Measurements from ENCODE around the gene FDX1. TPM values are rescaled to one million over a fixed set of nuclear protein-coding genes. Genes with fewer than 3 reads are reported as not detected.

FDX1 gene
- total RNA-seq, 2 experiments from 2014 or later = 8.2 to 13.1 TPM

DNA sequence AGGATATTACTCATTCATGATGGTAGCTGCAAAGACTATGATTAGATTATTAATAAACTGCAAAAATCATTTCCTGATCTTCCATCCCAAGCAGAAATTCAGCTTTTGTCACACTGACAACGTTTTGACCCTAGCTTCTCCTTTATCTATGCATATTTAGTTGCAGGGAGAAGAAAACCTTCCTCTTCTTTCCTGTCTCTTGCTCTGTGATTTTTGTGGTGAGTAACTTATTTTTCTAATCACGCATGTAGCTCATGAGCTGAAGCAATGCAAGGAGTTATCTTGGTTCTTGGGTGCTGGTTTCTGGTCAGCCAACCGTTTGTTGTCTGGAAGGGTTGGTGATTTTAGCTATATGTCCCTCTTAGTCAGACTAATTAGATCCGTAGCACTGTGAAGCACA lies 56.4 kb downstream of the FDX1 start:
- Mint-ChIP-seq H3K27ac (no peak overlapping the region), H3K4me1 (no peaks in the 10 kb centered on the region), H3K36me3 (ENCODE audit: low read depth) (no peaks in the 10 kb centered on the region), H3K27me3 (no peaks in the 10 kb centered on the region), H3K9me3 (ENCODE audit: low read depth) (no peaks in the 10 kb centered on the region), H3K4me3 (no peak overlapping the region)
- ATAC-seq (no peak), DNase-seq (no peak)
- CTCF ChIA-PET = interaction anchor here (0.6 kb wide), 2 partner anchors 52 to 308 kb away, joined by 3 read pairs; no protein-coding TSS in a partner anchor
- intact Hi-C loops (cut with DNase I, micrococcal nuclease) = no loop called here
- POLR2A ChIA-PET = no interaction called here

GRCh38 chr11:110488446-110488845 lies 58.7 kb downstream of the FDX1 start:
- intact Hi-C loops (cut with DNase I, micrococcal nuclease) = no loop called here
- H3K27me3 Mint-ChIP-seq = peaks cover 4% of the 10 kb centered on the region
- POLR2A ChIA-PET = no interaction called here
- no peaks in the 10 kb centered on the region for H3K4me1 Mint-ChIP-seq
- CTCF ChIA-PET = interaction anchor here (0.6 kb wide), 2 partner anchors 1658 to 1661 kb away, joined by 3 to 4 read pairs; no protein-coding TSS in a partner anchor
- H3K9me3 Mint-ChIP-seq (ENCODE audit: low read depth) = no peaks in the 10 kb centered on the region
- no peak overlapping the region for H3K4me3 Mint-ChIP-seq
- DNase-seq (no peak), ATAC-seq (no peak)
- H3K36me3 Mint-ChIP-seq (ENCODE audit: low read depth) = no peaks in the 10 kb centered on the region
- no peak overlapping the region for H3K27ac Mint-ChIP-seq

DNA sequence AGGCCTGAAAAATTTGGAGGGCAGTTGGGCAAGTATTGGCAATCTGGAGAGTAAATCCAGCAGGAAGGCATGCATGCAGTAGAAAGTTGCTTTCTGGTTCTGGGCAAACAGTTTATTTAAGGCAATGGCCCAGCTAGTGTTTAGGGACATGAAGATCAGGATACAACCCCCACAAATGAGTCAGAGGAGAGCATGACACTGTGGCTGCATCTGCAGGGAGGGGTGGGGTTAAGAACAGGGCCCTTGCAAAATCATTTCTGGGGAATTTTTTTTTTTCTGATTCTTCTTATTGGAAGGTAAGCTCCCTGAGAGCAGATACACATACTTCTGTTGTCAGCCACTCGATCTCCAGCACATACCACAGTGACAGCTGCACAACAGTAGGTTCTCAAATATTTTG lies 61.1 kb downstream of the FDX1 start:
- Mint-ChIP-seq H3K4me1 (no peaks in the 10 kb centered on the region), H3K36me3 (ENCODE audit: low read depth) (no peaks in the 10 kb centered on the region), H3K27ac (no peak overlapping the region), H3K27me3 (peaks cover 4% of the 10 kb centered on the region), H3K9me3 (ENCODE audit: low read depth) (no peaks in the 10 kb centered on the region), H3K4me3 (no peak overlapping the region)
- ChIA-PET CTCF (no interaction called here), POLR2A (no interaction called here)
- DNase-seq = peak; percentile 22
- intact Hi-C loops (cut with DNase I, micrococcal nuclease) = no loop called here
- peak; percentile 65 for ATAC-seq

- H3K9me3 Mint-ChIP-seq (ENCODE audit: low read depth) = no peaks in the 10 kb centered on the region
- ATAC-seq (no peak), DNase-seq (no peak)
- H3K36me3 Mint-ChIP-seq (ENCODE audit: low read depth) = no peaks in the 10 kb centered on the region
- intact Hi-C loops (cut with DNase I, micrococcal nuclease) = no loop called here
- ChIA-PET POLR2A (no interaction called here), CTCF (interaction anchor here (1.0 kb wide), 1 partner anchor 13 kb away, joined by 6 read pairs; no protein-coding TSS in a partner anchor)
- H3K4me3 Mint-ChIP-seq = no peak overlapping the region
- no peaks in the 10 kb centered on the region for H3K4me1 Mint-ChIP-seq
- peaks cover 4% of the 10 kb centered on the region for H3K27me3 Mint-ChIP-seq
- H3K27ac Mint-ChIP-seq = no peak overlapping the region
Measured at GRCh38 chr11:110491577-110492320, 62.0 kb downstream of the FDX1 start.

GRCh38 chr11:110492321-110492685 lies 62.6 kb downstream of the FDX1 start:
- Mint-ChIP-seq H3K9me3 (ENCODE audit: low read depth) (no peaks in the 10 kb centered on the region), H3K4me3 (no peak overlapping the region), H3K4me1 (no peaks in the 10 kb centered on the region), H3K36me3 (ENCODE audit: low read depth) (no peaks in the 10 kb centered on the region), H3K27ac (no peak overlapping the region), H3K27me3 (peaks cover 4% of the 10 kb centered on the region)
- POLR2A ChIA-PET = no interaction called here
- intact Hi-C loops (cut with DNase I, micrococcal nuclease) = no loop called here
- DNase-seq (no peak), ATAC-seq (no peak)
- CTCF ChIA-PET = interaction anchor here (0.7 to 1.0 kb wide), 2 partner anchors 12 to 13 kb away, joined by 3 to 6 read pairs; no protein-coding TSS in a partner anchor

- no peaks in the 10 kb centered on the region for H3K4me1 Mint-ChIP-seq
- no peak overlapping the region for H3K27ac Mint-ChIP-seq
- no peak overlapping the region for H3K4me3 Mint-ChIP-seq
- H3K27me3 Mint-ChIP-seq = peaks cover 4% of the 10 kb centered on the region
- intact Hi-C loops (cut with DNase I, micrococcal nuclease) = no loop called here
- H3K36me3 Mint-ChIP-seq (ENCODE audit: low read depth) = no peaks in the 10 kb centered on the region
- DNase-seq (no peak), ATAC-seq (no peak)
- H3K9me3 Mint-ChIP-seq (ENCODE audit: low read depth) = no peaks in the 10 kb centered on the region
- POLR2A ChIA-PET = no interaction called here
- CTCF ChIA-PET = interaction anchor here (0.5 kb wide), 1 partner anchor 635 kb away, joined by 3 read pairs; no protein-coding TSS in a partner anchor
Measured at GRCh38 chr11:110493346-110493745, 63.6 kb downstream of the FDX1 start.

- Mint-ChIP-seq H3K27ac (no peak overlapping the region), H3K4me3 (no peak overlapping the region), H3K9me3 (ENCODE audit: low read depth) (no peaks in the 10 kb centered on the region), H3K4me1 (no peaks in the 10 kb centered on the region), H3K36me3 (ENCODE audit: low read depth) (no peaks in the 10 kb centered on the region), H3K27me3 (peaks cover 4% of the 10 kb centered on the region)
- ChIA-PET CTCF (no interaction called here), POLR2A (no interaction called here)
- intact Hi-C loops (cut with DNase I, micrococcal nuclease) = no loop called here
- ATAC-seq (no peak), DNase-seq (no peak)
Measured at GRCh38 chr11:110497231-110497978, 67.7 kb downstream of the FDX1 start.

- H3K27ac Mint-ChIP-seq = no peak overlapping the region
- ChIA-PET CTCF (interaction anchor here (0.8 kb wide), 1 partner anchor 81 kb away, joined by 3 read pairs; no protein-coding TSS in a partner anchor), POLR2A (no interaction called here)
- H3K27me3 Mint-ChIP-seq = no peaks in the 10 kb centered on the region
- H3K9me3 Mint-ChIP-seq (ENCODE audit: low read depth) = no peaks in the 10 kb centered on the region
- no peaks in the 10 kb centered on the region for H3K36me3 Mint-ChIP-seq (ENCODE audit: low read depth)
- intact Hi-C loops (cut with DNase I, micrococcal nuclease) = no loop called here
- DNase-seq = no peak
- no peak for ATAC-seq
- no peak overlapping the region for H3K4me3 Mint-ChIP-seq
- no peaks in the 10 kb centered on the region for H3K4me1 Mint-ChIP-seq
Measured at GRCh38 chr11:110501428-110501827, 71.7 kb downstream of the FDX1 start.

GRCh38 chr11:110505528-110506284 lies 76.0 kb downstream of the FDX1 start:
- Mint-ChIP-seq H3K4me1 (no peaks in the 10 kb centered on the region), H3K27ac (no peak overlapping the region), H3K4me3 (no peak overlapping the region), H3K36me3 (ENCODE audit: low read depth) (no peaks in the 10 kb centered on the region), H3K9me3 (ENCODE audit: low read depth) (no peaks in the 10 kb centered on the region), H3K27me3 (peaks cover 3% of the 10 kb centered on the region)
- ATAC-seq = no peak
- no peak for DNase-seq
- intact Hi-C loops (cut with DNase I, micrococcal nuclease) = no loop called here
- CTCF ChIA-PET = interaction anchor here (0.5 to 1.0 kb wide), 2 partner anchors 11 to 72 kb away, joined by 3 to 6 read pairs; no protein-coding TSS in a partner anchor
- POLR2A ChIA-PET = no interaction called here

- peaks cover 3% of the 10 kb centered on the region for H3K27me3 Mint-ChIP-seq
- H3K4me1 Mint-ChIP-seq = no peaks in the 10 kb centered on the region
- intact Hi-C loops (cut with DNase I, micrococcal nuclease) = no loop called here
- ATAC-seq (no peak), DNase-seq (no peak)
- ChIA-PET CTCF (no interaction called here), POLR2A (no interaction called here)
- H3K4me3 Mint-ChIP-seq = no peak overlapping the region
- no peaks in the 10 kb centered on the region for H3K36me3 Mint-ChIP-seq (ENCODE audit: low read depth)
- H3K27ac Mint-ChIP-seq = no peak overlapping the region
- H3K9me3 Mint-ChIP-seq (ENCODE audit: low read depth) = no peaks in the 10 kb centered on the region
Measured at GRCh38 chr11:110507328-110507727, 77.6 kb downstream of the FDX1 start.

DNA sequence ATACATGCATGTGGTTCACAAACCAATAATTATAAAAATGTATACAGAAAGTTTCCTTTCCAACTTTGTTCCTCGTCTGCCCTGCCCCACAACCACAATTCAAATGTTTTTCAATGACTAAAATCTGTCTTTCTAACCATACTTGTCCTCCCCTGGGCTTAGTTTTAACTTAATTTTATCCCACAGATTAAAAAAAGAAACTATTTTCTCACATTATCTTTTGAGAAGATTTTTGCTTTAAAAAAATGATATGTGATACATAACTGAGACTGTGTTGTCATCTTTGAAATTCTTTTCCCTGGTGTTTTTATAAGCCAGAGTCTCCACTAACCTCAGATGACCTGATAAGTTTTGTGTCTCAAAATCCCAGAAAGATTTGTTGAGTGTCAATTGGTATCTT lies 79.0 kb downstream of the FDX1 start:
- Mint-ChIP-seq H3K27ac (no peak overlapping the region), H3K27me3 (peaks cover 5% of the 10 kb centered on the region), H3K9me3 (ENCODE audit: low read depth) (no peaks in the 10 kb centered on the region), H3K4me1 (no peaks in the 10 kb centered on the region), H3K4me3 (no peak overlapping the region), H3K36me3 (ENCODE audit: low read depth) (no peaks in the 10 kb centered on the region)
- DNase-seq (no peak), ATAC-seq (no peak)
- intact Hi-C loops (cut with DNase I, micrococcal nuclease) = no loop called here
- ChIA-PET CTCF (no interaction called here), POLR2A (no interaction called here)
